Mucosa of descending colon (tissue), 3 donors: ENCODE data around the gene ASS1. TPM values are rescaled to one million over a fixed set of nuclear protein-coding genes. Genes with fewer than 3 reads are reported as not detected.

Experiments used
- ATAC-seq: fragments of 200-7000 bp; cut with Tn5 transposase; one replicate; pipeline ENCODE4 v1.9.1; 2020; ENCODE audit warnings: mild to moderate bottlenecking, moderate library complexity
- DNase-seq, 3 donors: peaks; one replicate each; pipeline ENCODE4 v3.0.0-alpha.2; 2020
- H3K36me3 ChIP-seq: fragments of 200-600 bp; one replicate; pipeline ENCODE4 v1.8.0; 2021; ENCODE audit warnings: low read depth, mild to moderate bottlenecking
- H3K4me1 ChIP-seq: fragments of 200-600 bp; one replicate; pipeline ENCODE4 v1.8.0; 2021; ENCODE audit warnings: low read depth, mild to moderate bottlenecking
- H3K4me3 ChIP-seq: fragments of 200-600 bp; one replicate; pipeline ENCODE4 v1.8.0; 2021; ENCODE audit warnings: mild to moderate bottlenecking
- H3K9me3 ChIP-seq: fragments of 200-600 bp; one replicate; pipeline ENCODE4 v1.8.0; 2021; ENCODE audit warnings: mild to moderate bottlenecking
- CTCF ChIP-seq: fragments of 200-600 bp; IDR thresholded peaks from one replicate; pipeline ENCODE4 v1.8.0; 2022; ENCODE audit warnings: antibody characterized with exemption, mild to moderate bottlenecking
- intact Hi-C, 2 donors: fragments of 100-400 bp; cut with DNase I in 1 of 2; cut with micrococcal nuclease in 1 of 2; formaldehyde crosslinking; loops; one replicate each; pipeline versions ENCODE4 v1.11.0 to v1.11.1; 2022; cut with DNase I, micrococcal nuclease
- total RNA-seq, 3 donors: library from RNA; stranded (reverse); fragmentation: NEBNext Ultra II Directional in 2 of 3; extraction: Animal tissue kit (Norgen Biotek cat#: 25700) in 2 of 3; gene quantifications; one replicate each; pipeline versions ENCODE4 v1.2.1 to v1.2.4, GENCODE V29; 2021 to 2023
- donor health status: DM: no; HTN: no; CAD: no; lungs with moderate emphysema.
- donor health status: DM: no; HTN: no; CAD: no.
- donor health status: DM: no; HTN: yes; CAD: no.

The ASS1 gene
- total RNA-seq, 3 donors from 2014 or later = 221 to 410 (median 408) TPM

- no peak for TF ChIP-seq CTCF
- Histone ChIP-seq H3K4me1 (no peaks in the 10 kb centered on the region), H3K4me3 (no peak overlapping the region), H3K36me3 (no peaks in the 10 kb centered on the region), H3K9me3 (no peaks in the 10 kb centered on the region)
- intact Hi-C loops = no loop called here
- no peak for ATAC-seq
- DNase-seq = no peak
These were observed 23.8 kb downstream of the ASS1 start for GRCh38 chr9:130468566-130468965.

- DNase-seq = no peak
- H3K4me1 ChIP-seq = no peaks in the 10 kb centered on the region
- no peak overlapping the region for H3K4me3 ChIP-seq
- TF ChIP-seq CTCF = no peak
- no peak for ATAC-seq
- H3K9me3 ChIP-seq = no peaks in the 10 kb centered on the region
- H3K36me3 ChIP-seq = no peaks in the 10 kb centered on the region
- intact Hi-C loops = no loop called here
These were observed 25.5 kb downstream of the ASS1 start for GRCh38 chr9:130470269-130470668.

GRCh38 chr9:130470950-130471349 lies 26.2 kb downstream of the ASS1 start:
- H3K9me3 ChIP-seq = no peaks in the 10 kb centered on the region
- H3K4me3 ChIP-seq = no peak overlapping the region
- no peaks in the 10 kb centered on the region for H3K36me3 ChIP-seq
- DNase-seq (no peak), ATAC-seq (no peak)
- intact Hi-C loops = no loop called here
- no peaks in the 10 kb centered on the region for H3K4me1 ChIP-seq
- no peak for TF ChIP-seq CTCF

GRCh38 chr9:130471411-130472183 lies 26.8 kb downstream of the ASS1 start:
- no peaks in the 10 kb centered on the region for H3K4me1 ChIP-seq
- DNase-seq (no peak), ATAC-seq (no peak)
- intact Hi-C loops = no loop called here
- no peak for TF ChIP-seq CTCF
- no peaks in the 10 kb centered on the region for H3K9me3 ChIP-seq
- H3K36me3 ChIP-seq = no peaks in the 10 kb centered on the region
- no peak overlapping the region for H3K4me3 ChIP-seq

GRCh38 chr9:130472184-130472705 lies 27.5 kb downstream of the ASS1 start:
- TF ChIP-seq CTCF = no peak
- Histone ChIP-seq H3K9me3 (no peaks in the 10 kb centered on the region), H3K4me3 (no peak overlapping the region), H3K36me3 (no peaks in the 10 kb centered on the region), H3K4me1 (no peaks in the 10 kb centered on the region)
- ATAC-seq (no peak), DNase-seq (no peak)
- intact Hi-C loops = no loop called here
